Skeletal muscle satellite cell (primary cell): ENCODE measurements around the gene OR10G4. TPM values are rescaled to one million over a fixed set of nuclear protein-coding genes. Genes with fewer than 3 reads are reported as not detected.
A peak's percentile ranks its signal among the peaks of the same experiment; 100 is the strongest.
"Not testable (repeated sequence)": the region's sequence is repeated elsewhere in the genome, so short reads cannot be mapped to it uniquely, and the experiment has no call there.

Experiments used
- H3K27me3 ChIP-seq: 2 replicates; pipeline ENCODE4 v1.7.0; 2013; ENCODE audit warnings: low read length; ENCODE audit not compliant: control insufficient read depth, insufficient read depth
- H3K36me3 ChIP-seq: 2 replicates; pipeline ENCODE4 v1.7.0; 2013; ENCODE audit warnings: mild to moderate bottlenecking, control low read depth, low read length; ENCODE audit not compliant: insufficient read depth
- H3K4me1 ChIP-seq: 2 replicates; pipeline ENCODE4 v1.7.0; 2013; ENCODE audit warnings: low read length; ENCODE audit not compliant: control insufficient read depth, insufficient read depth
- H3K4me2 ChIP-seq: 2 replicates; pipeline ENCODE4 v1.7.0; 2013; ENCODE audit warnings: mild to moderate bottlenecking, low read length
- H3K4me3 ChIP-seq: 2 replicates; pipeline ENCODE4 v1.7.0; 2013; ENCODE audit warnings: low read length
- H3K9ac ChIP-seq: 2 replicates; pipeline ENCODE4 v1.7.0; 2013; ENCODE audit warnings: mild to moderate bottlenecking, low read depth, low read length, moderate library complexity
- H3K9me3 ChIP-seq: replicated peaks from 2 replicates; pipeline ENCODE4 v1.7.0; 2013; ENCODE audit warnings: mild to moderate bottlenecking, control low read depth, low read length
- total RNA-seq: library from RNA; depleted of rRNA; stranded (reverse); fragments of >200 nt; gene quantifications from 2 replicates; pipeline ENCODE4 v1.2.3, GENCODE V29; 2012; rRNA removed

Gene OR10G4, protein sequence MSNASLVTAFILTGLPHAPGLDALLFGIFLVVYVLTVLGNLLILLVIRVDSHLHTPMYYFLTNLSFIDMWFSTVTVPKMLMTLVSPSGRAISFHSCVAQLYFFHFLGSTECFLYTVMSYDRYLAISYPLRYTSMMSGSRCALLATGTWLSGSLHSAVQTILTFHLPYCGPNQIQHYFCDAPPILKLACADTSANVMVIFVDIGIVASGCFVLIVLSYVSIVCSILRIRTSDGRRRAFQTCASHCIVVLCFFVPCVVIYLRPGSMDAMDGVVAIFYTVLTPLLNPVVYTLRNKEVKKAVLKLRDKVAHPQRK
- total RNA-seq: not detected in 2 replicates

DNA sequence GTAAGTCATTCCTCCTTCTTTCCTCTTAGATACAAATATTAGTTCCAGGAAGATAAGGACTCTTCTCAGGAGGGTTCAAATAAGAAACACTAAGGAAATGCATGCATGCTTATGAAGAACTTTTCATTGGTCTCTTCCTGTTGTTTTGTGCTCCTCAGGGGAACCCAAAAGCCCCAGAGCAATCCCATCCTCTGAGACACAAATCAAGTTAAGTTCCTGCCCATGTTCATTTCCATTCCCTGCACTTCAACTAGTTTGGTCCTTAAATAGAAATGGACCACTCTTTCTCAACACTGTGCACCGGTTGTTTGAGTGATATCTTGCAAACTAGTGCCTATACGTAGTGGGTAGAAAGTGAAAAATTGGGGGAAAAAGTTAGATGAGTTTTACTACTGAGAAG lies at the start of gene OR10G4:
Gene OR10G4 (plus strand): TSS at position 301 of the 400 bp plus-strand sequence. CDS start 2,578 bp downstream, outside the sequence.
- Histone ChIP-seq H3K4me3 (no peak within 1 kb of the TSS), H3K36me3 (no peaks in the 10 kb centered on the region), H3K27me3 (no peaks in the 10 kb centered on the region), H3K4me2 (no peak within 1 kb of the TSS), H3K4me1 (no peaks in the 10 kb centered on the region), H3K9me3 (no peaks in the 10 kb centered on the region), H3K9ac (no peak within 1 kb of the TSS)

DNA sequence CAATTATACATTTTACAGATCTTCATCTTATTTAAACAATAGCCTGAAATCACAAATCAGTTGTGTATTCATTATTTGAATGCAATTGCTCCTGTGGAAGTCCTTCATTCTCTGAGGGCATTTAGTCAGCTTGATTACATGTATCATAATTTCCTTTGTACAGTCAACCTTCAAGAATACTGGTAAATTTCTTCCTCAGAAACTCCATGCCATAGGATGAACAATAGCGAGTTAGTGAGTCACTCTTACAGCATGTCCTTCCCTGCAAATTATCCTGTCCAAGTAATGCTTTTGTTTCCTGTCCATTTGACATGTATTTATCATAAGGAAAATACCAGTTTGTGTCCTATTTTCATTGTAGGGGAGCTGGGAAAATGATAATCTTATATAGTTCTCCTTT lies 39.0 kb upstream of the OR10G4 start:
- Histone ChIP-seq H3K4me1 (peaks cover 20% of the 10 kb centered on the region), H3K27me3 (no peaks in the 10 kb centered on the region), H3K9me3 (no peaks in the 10 kb centered on the region), H3K4me3 (no peak overlapping the region), H3K36me3 (no peaks in the 10 kb centered on the region), H3K4me2 (peak overlapping the region; percentile 17), H3K9ac (no peak overlapping the region)

DNA sequence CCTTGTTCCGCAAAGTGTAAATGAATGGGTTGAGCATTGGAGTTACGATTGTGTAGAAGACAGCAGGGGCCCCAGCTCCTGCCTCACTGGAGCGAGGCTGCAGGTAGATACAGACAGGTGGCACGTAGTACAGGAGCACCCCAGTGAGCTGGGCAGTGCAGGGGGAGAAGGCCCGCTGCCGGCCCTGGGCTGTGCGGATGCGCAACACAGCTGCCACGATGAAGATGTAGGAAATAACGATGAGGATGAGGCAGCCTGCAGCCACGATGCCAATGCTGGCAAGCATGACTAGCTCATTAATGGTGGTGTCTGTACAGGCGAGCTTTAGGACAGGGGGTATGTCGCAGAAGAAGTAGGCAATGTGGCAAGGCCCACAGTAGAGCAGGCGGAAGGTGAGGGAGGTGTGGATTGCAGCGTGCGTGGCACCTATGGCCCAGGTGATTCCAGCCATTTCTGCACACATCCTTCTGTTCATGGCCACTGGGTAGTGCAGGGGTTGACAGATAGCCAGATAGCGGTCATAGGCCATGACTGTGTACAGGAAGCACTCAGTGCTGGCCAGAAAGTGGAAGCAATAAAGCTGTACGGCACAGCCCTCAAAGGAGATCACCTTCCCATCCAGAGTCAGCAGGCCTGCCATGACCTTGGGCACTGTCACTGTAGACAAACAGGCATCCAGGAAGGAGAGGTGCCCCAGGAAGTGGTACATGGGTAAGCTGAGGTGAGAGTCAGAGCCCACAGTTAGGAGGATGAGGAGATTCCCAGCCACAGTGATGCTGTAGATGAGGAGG lies 35.8 kb upstream of the OR10G4 start:
- H3K9me3 ChIP-seq: no peaks in the 10 kb centered on the region
- no peak overlapping the region for H3K4me2 ChIP-seq
- H3K4me3 ChIP-seq: no peak overlapping the region
- H3K9ac ChIP-seq: no peak overlapping the region
- H3K27me3 ChIP-seq: no peaks in the 10 kb centered on the region
- H3K4me1 ChIP-seq: peaks cover 20% of the 10 kb centered on the region
- H3K36me3 ChIP-seq: no peaks in the 10 kb centered on the region

DNA sequence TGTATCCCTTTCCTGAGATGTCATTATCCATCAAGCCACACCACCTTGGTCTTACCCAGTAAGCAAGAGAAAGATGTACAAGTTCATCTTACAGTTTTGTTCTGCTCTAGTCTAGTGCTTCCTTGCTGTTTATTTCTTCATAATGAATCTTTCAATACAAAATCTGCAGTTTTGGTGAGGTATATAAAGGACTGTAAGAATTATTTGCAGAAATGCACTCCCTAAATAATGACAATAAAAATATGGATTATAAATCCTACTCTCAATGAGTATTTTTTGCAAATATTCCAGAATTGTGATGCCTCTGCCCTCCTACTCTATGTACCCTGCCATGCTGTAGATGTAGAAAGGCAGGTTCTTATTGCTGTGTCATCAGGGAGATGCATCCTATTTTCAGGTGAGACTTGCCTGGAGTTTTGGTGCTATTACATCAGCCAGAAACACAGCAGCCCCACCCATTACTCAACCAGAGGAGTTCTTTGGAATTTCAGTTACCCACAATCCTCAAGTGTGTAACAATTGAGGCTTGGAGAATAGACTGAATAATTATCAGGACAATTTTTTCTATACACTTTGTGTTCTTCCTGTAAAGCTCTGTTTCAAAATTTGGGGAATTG lies 35.0 kb upstream of the OR10G4 start, which contains the start of gene OR10S1:
Gene OR10S1 (minus strand): TSS at position 51 of the 617 bp plus-strand sequence. CDS start 117 bp downstream, outside the sequence.
- Histone ChIP-seq H3K9me3 (no peaks in the 10 kb centered on the region), H3K4me3 (no peak within 1 kb of the TSS), H3K36me3 (no peaks in the 10 kb centered on the region), H3K4me2 (no peak within 1 kb of the TSS), H3K27me3 (no peaks in the 10 kb centered on the region), H3K4me1 (peaks cover 19% of the 10 kb centered on the region), H3K9ac (no peak within 1 kb of the TSS)

DNA sequence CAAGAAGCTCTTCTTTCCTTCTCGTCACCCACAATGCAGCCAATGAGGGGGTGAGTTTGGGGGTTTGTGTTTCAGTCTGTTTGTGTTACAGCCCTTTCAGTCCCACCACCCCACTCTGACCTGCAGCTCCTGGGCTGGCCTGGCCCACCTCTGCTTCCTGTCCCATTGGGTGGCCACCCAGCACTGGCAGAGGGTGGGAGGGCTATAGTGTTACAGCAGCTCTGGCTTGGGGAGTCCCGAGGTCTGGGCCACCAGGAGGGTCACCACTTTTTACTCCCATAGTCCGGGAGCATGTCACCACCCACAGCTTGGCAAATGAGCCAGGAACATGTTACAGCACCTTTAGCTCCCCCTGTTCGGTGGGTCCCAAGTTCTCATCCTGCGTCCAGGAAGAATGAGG lies 33.5 kb upstream of the OR10G4 start:
- Histone ChIP-seq H3K9me3 (no peaks in the 10 kb centered on the region), H3K27me3 (no peaks in the 10 kb centered on the region), H3K36me3 (no peaks in the 10 kb centered on the region), H3K4me1 (peaks cover 6% of the 10 kb centered on the region), H3K4me3 (no peak overlapping the region), H3K9ac (no peak overlapping the region), H3K4me2 (no peak overlapping the region)

DNA sequence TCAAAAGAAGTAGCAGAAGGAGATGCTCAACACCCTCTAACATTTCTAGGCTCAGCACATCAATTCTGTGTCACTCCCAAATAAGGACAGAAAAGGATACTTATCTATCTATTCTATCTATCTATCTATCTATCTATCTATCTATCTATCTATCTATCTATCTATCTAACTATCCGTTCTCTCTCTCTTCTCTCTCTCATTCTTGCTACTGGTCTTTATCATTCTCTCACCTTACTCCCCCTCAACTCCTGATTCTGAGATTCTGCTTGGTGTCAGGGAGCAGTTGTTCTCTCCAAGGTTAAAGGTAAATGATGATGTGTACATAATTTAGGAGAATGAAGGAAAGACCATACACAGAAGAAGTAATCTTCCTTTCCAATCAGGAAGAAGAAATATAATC lies 17.7 kb upstream of the OR10G4 start, which contains the start of gene OR10G6:
Gene OR10G6 (minus strand): TSS at position 43 of the 400 bp plus-strand sequence. CDS start 0 bp downstream, at position 43.
- Histone ChIP-seq H3K9ac (no peak within 1 kb of the TSS), H3K27me3 (no peaks in the 10 kb centered on the region), H3K9me3 (no peaks in the 10 kb centered on the region), H3K4me1 (no peaks in the 10 kb centered on the region), H3K4me3 (no peak within 1 kb of the TSS), H3K4me2 (no peak within 1 kb of the TSS), H3K36me3 (no peaks in the 10 kb centered on the region)

DNA sequence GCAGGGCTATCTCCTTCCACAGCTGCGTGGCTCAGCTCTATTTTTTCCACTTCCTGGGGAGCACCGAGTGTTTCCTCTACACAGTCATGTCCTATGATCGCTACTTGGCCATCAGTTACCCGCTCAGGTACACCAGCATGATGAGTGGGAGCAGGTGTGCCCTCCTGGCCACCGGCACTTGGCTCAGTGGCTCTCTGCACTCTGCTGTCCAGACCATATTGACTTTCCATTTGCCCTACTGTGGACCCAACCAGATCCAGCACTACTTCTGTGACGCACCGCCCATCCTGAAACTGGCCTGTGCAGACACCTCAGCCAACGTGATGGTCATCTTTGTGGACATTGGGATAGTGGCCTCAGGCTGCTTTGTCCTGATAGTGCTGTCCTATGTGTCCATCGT lies 3.0 kb downstream of the OR10G4 start:
- not testable (repeated sequence) for H3K27me3 ChIP-seq, H3K4me3 ChIP-seq, H3K9ac ChIP-seq, H3K4me2 ChIP-seq, H3K36me3 ChIP-seq, H3K4me1 ChIP-seq, H3K9me3 ChIP-seq

DNA sequence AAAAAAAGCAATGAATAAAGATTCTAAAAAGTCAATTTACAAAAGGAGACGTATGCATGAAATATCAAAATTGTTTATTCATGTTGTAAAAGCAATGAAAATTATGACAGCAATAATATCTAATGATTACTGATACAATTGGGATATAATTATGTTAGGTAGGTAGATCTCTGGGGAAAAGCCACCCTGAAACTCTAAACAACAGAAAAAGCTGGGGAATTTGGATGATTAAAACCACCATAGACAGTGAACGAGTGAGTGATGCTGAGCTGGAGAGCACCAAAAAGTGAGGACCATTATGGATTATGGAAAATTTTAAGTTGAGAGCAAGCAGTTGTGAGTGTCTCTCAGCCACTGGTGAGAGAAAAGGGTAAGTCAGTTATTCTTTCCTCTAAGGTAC lies 13.7 kb downstream of the OR10G4 start, which contains the start of gene OR10G8:
Gene OR10G8 (plus strand): TSS at position 301 of the 400 bp plus-strand sequence. CDS start 2,825 bp downstream, outside the sequence.
- Histone ChIP-seq H3K4me1 (no peaks in the 10 kb centered on the region), H3K4me3 (no peak within 1 kb of the TSS), H3K27me3 (no peaks in the 10 kb centered on the region), H3K9ac (no peak within 1 kb of the TSS), H3K4me2 (no peak within 1 kb of the TSS), H3K9me3 (no peaks in the 10 kb centered on the region), H3K36me3 (no peaks in the 10 kb centered on the region)

DNA sequence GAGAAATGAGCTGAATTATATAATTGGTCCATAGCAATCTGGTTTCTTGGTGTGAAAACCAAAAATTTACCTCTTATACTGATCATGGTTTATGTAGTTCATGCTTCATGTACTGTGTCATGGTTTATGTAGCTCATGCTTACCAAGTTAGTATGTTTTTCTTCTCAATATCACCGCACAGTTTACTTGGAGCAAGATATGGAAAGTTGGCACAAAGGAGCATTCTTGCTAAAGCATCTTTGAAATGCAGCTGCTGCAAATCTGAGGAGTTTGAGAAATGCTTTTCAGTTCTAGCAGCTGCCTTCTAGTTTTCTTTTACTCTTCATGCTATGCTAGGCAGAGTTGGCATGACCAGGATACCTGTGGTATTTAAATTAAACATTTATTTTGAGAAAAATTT lies 23.9 kb downstream of the OR10G4 start:
- Histone ChIP-seq H3K36me3 (no peaks in the 10 kb centered on the region), H3K4me3 (no peak overlapping the region), H3K9ac (no peak overlapping the region), H3K27me3 (no peaks in the 10 kb centered on the region), H3K4me2 (no peak overlapping the region), H3K4me1 (no peaks in the 10 kb centered on the region), H3K9me3 (no peaks in the 10 kb centered on the region)

DNA sequence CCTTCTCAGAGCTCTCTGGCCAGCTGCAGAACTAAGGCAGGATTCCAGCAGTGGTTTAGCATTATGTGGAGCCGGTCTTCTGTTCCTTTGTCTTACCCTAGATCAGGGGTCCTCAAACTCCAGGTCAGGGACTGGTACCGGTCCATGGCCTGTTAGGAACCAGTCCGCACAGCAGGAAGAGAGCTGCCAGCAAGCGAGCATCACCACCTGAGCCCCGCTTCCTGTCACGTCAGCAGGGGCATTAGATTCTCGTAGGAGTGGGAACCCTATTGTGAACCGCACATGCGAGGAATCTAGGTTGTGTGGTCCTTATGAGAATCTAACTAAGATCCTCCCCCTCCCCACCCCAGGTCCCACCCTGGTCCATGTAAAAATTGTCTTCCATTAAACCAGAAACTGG lies 26.8 kb downstream of the OR10G4 start:
- Histone ChIP-seq H3K4me1 (no peaks in the 10 kb centered on the region), H3K4me2 (no peak overlapping the region), H3K27me3 (no peaks in the 10 kb centered on the region), H3K4me3 (no peak overlapping the region), H3K36me3 (no peaks in the 10 kb centered on the region), H3K9ac (no peak overlapping the region), H3K9me3 (no peaks in the 10 kb centered on the region)

DNA sequence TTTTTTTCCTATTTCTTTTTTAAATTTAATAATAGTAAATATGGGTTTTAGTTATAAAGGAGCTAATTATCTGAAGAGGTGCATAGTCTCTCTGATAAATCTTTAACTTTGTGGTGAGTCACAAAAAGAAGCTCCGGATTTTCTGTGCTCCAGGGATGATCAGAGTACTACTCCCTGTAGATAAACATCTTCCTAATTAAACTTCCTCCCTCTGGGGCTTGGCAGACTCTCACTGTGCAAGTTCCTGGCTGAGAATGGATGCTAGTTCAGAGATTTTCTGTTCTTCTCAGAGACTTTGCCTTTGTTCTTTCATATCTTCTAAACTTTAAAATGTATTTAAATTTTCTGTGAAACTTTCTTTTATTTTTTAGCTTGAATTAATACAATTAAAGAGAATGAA lies 28.5 kb downstream of the OR10G4 start, which contains the start of gene OR10G7:
Gene OR10G7 (minus strand): TSS at position 72 of the 400 bp plus-strand sequence. CDS start 2,324 bp downstream, outside the sequence.
- Histone ChIP-seq H3K27me3 (no peaks in the 10 kb centered on the region), H3K4me3 (no peak within 1 kb of the TSS)

More for the DNA sequence above, 28.5 kb downstream of the OR10G4 start, which contains the start of gene OR10G7:
- Histone ChIP-seq H3K4me1 (no peaks in the 10 kb centered on the region), H3K36me3 (no peaks in the 10 kb centered on the region), H3K9me3 (no peaks in the 10 kb centered on the region), H3K9ac (no peak within 1 kb of the TSS), H3K4me2 (no peak within 1 kb of the TSS)
